22Rv1 (cell line): ENCODE results near the gene VANGL1.

Source experiments
- H3K27ac ChIP-seq: fragments of 450-650 bp; 2 replicates; pipeline ENCODE4 v1.5.1; 2017
- CTCF ChIP-seq: fragments of 450-650 bp; IDR thresholded peaks from 2 replicates; pipeline ENCODE4 v1.5.1; 2017; ENCODE audit warnings: mild to moderate bottlenecking
- ZFX ChIP-seq: fragments of 450-650 bp; IDR thresholded peaks from 2 replicates; pipeline ENCODE4 v1.6.1; 2017; ENCODE audit warnings: antibody characterized with exemption, borderline replicate concordance

Gene VANGL1

GRCh38 chr1:115677565-115677964, 35.8 kb downstream of the VANGL1 start:
- TF ChIP-seq ZFX (no peak), CTCF (no peak)
- no peak overlapping the region for H3K27ac ChIP-seq

- no peak overlapping the region for H3K27ac ChIP-seq
- TF ChIP-seq ZFX (no peak), CTCF (no peak)
Measured at GRCh38 chr1:115678141-115678540, 36.4 kb downstream of the VANGL1 start.

- no peak for TF ChIP-seq CTCF
- TF ChIP-seq ZFX = no peak
- H3K27ac ChIP-seq = no peak overlapping the region
Measured at GRCh38 chr1:115679141-115679611, 37.4 kb downstream of the VANGL1 start.

GRCh38 chr1:115680730-115681111, 39.0 kb downstream of the VANGL1 start:
- no peak overlapping the region for H3K27ac ChIP-seq
- TF ChIP-seq CTCF (no peak), ZFX (no peak)

GRCh38 chr1:115682792-115683191, 41.0 kb downstream of the VANGL1 start:
- H3K27ac ChIP-seq = no peak overlapping the region
- TF ChIP-seq ZFX (no peak), CTCF (no peak)

- TF ChIP-seq ZFX (no peak), CTCF (no peak)
- H3K27ac ChIP-seq = no peak overlapping the region
Measured at GRCh38 chr1:115685029-115685705, 43.4 kb downstream of the VANGL1 start.

GRCh38 chr1:115687744-115688143, 46.0 kb downstream of the VANGL1 start:
- H3K27ac ChIP-seq = no peak overlapping the region
- TF ChIP-seq CTCF (no peak), ZFX (no peak)
